OCI-LY1 (cell line): Measurements from ENCODE around the gene DNAJC15.

Experiments used
- EZH2 ChIP-seq: fragments of 200-600 bp; sonication (generic), shearing (Covaris generic); IDR thresholded peaks from 2 replicates; pipeline ENCODE4 v1.8.0; 2017; ENCODE audit warnings: borderline replicate concordance, mixed run types, mild to moderate bottlenecking, antibody characterized with exemption, low read length, moderate library complexity, mixed read lengths
- TF ChIP-seq, protein P1 (sequence below): fragments of 200-600 bp; sonication (generic), shearing (Covaris generic); IDR thresholded peaks from 2 replicates; pipeline ENCODE4 v1.5.1; 2017; ENCODE audit warnings: mild to moderate bottlenecking, antibody characterized with exemption, low read length, moderate library complexity, mixed read lengths

GRCh38 chr13:43119206-43119605, 95.8 kb downstream of the DNAJC15 start:
- TF ChIP-seq, protein P1, sequence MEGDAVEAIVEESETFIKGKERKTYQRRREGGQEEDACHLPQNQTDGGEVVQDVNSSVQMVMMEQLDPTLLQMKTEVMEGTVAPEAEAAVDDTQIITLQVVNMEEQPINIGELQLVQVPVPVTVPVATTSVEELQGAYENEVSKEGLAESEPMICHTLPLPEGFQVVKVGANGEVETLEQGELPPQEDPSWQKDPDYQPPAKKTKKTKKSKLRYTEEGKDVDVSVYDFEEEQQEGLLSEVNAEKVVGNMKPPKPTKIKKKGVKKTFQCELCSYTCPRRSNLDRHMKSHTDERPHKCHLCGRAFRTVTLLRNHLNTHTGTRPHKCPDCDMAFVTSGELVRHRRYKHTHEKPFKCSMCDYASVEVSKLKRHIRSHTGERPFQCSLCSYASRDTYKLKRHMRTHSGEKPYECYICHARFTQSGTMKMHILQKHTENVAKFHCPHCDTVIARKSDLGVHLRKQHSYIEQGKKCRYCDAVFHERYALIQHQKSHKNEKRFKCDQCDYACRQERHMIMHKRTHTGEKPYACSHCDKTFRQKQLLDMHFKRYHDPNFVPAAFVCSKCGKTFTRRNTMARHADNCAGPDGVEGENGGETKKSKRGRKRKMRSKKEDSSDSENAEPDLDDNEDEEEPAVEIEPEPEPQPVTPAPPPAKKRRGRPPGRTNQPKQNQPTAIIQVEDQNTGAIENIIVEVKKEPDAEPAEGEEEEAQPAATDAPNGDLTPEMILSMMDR = no peak
- TF ChIP-seq EZH2 = no peak
